ENCODE measurements around the gene TFB1M.

GRCh38 chr6:155278319-155279049, 35.8 kb downstream of the TFB1M start:
- TF ChIP-seq CTCF (IDR thresholded peaks at IDR 0.05), result no peak
- TF ChIP-seq POLR2A (IDR thresholded peaks at IDR 0.05), result no peak
- TF ChIP-seq POLR2AphosphoS5 (IDR thresholded peaks at IDR 0.05; ENCODE audit: insufficient read depth in 1 of 2, low read depth in 1 of 2), result peak in 1 of 2 donors; percentile 11

Data from vagina (tissue), 2 donors.